ENCODE results near the gene SART3. TPM values are rescaled to one million over a fixed set of nuclear protein-coding genes. Genes with fewer than 3 reads are reported as not detected.
A peak's percentile ranks its signal among the peaks of the same experiment; 100 is the strongest.

The SART3 gene
- total RNA-seq, 1 experiment from 2014 or later = 89.4 TPM

GRCh38 chr12:108606492-108606891 lies 45.5 kb upstream of the SART3 start:
- H3K4me1 Mint-ChIP-seq = peaks cover 16 to 27% of the 10 kb centered on the region in 2 experiments
- H2BK20ac ChIP-seq (ENCODE audit: low read depth, low read length, poor library complexity, severe bottlenecking) = no peak overlapping the region
- H4K20me1 ChIP-seq (ENCODE audit: control insufficient read depth, insufficient read depth, insufficient read length) = no peaks in the 10 kb centered on the region
- WGBS (ENCODE audit: extremely low coverage, insufficient read length, low lambda C conversion rate) = no CpG with 5 or more reads among the region's 9 CpGs
- H3K36me3 Mint-ChIP-seq (ENCODE audit: insufficient read depth in 1 of 3, low read depth in 3 of 3) = no peaks in the 10 kb centered on the region
- H3K23ac ChIP-seq (ENCODE audit: insufficient read length, low read depth, low read length) = no peak overlapping the region
- no peak overlapping the region for H3K27ac ChIP-seq (ENCODE audit: insufficient read length, low read depth, low read length)
- H4K5ac ChIP-seq (ENCODE audit: insufficient read length, low read depth, low read length) = no peak overlapping the region
- no peaks in the 10 kb centered on the region for H3K4me1 ChIP-seq (ENCODE audit: insufficient read depth, low read length)
- no peak overlapping the region for H2BK12ac ChIP-seq (ENCODE audit: insufficient read length, low read depth, low read length)
- H3K4me3 Mint-ChIP-seq = no peak overlapping the region
- no peak overlapping the region for H2BK5ac ChIP-seq (ENCODE audit: insufficient read length, low read length)
- DNase-seq = no peak
- H3K18ac ChIP-seq (ENCODE audit: insufficient read length, low read depth, low read length) = peak overlapping the region; percentile 20
- no peaks in the 10 kb centered on the region for H3K9me3 ChIP-seq (ENCODE audit: control insufficient read depth, low read depth, low read length)
- H4K8ac ChIP-seq (replicated peaks; ENCODE audit: insufficient read length, low read depth, low read length) = no peak overlapping the region
- no peaks in the 10 kb centered on the region; a peak in 1 of 5 replicates for H3K9me3 Mint-ChIP-seq
- H3K27me3 Mint-ChIP-seq (ENCODE audit: low read depth) = peaks cover 1% of the 10 kb centered on the region; the same call in 1 of the 2 replicates
- no peak overlapping the region for H2BK15ac ChIP-seq (ENCODE audit: low read depth, low read length)
- no peak for TF ChIP-seq CTCF (conservative IDR thresholded peaks at IDR 0.05)
- no peak overlapping the region for H3K4ac ChIP-seq (ENCODE audit: low read depth, low read length)
- no peaks in the 10 kb centered on the region for H3K27me3 ChIP-seq (ENCODE audit: insufficient read depth, low read length)
- no peaks in the 10 kb centered on the region for H3K79me1 ChIP-seq (ENCODE audit: insufficient read depth, low read depth, low read length, poor library complexity, severe bottlenecking)
- H2BK120ac ChIP-seq (ENCODE audit: low read depth, low read length, poor library complexity, severe bottlenecking) = no peak overlapping the region
- H3K14ac ChIP-seq (ENCODE audit: insufficient read depth, low read length) = no peak overlapping the region
- H3K56ac ChIP-seq (ENCODE audit: insufficient read length, low read depth, low read length) = no peak overlapping the region
- no peak overlapping the region for H3K9ac ChIP-seq (ENCODE audit: extremely low read depth, insufficient read length, low read length)
- H3K23me2 ChIP-seq (ENCODE audit: insufficient read length, low read depth, low read length, poor library complexity, severe bottlenecking) = no peaks in the 10 kb centered on the region
- no peak overlapping the region for H3T11ph ChIP-seq (ENCODE audit: low read length)
- H3K79me2 ChIP-seq (ENCODE audit: insufficient read depth, low read length) = no peaks in the 10 kb centered on the region
- no peak overlapping the region for H2AFZ ChIP-seq (ENCODE audit: low read length)
- H3K4me2 ChIP-seq (ENCODE audit: insufficient read depth, insufficient read length, low read length) = no peak overlapping the region
- no peak overlapping the region for H2AK5ac ChIP-seq (ENCODE audit: insufficient read length, low read length)
- H4K91ac ChIP-seq (ENCODE audit: insufficient read length, low read depth, low read length) = no peak overlapping the region
- no peak overlapping the region for H3K27ac Mint-ChIP-seq

Data from H9 (cell line).